Parathyroid adenoma (tissue), 2 donors: ENCODE measurements around the gene PINK1.

Experiments used
- H2AFZ ChIP-seq: fragments of 300-600 bp; sonication (generic); one replicate; pipeline ENCODE4 v1.7.0; 2017; ENCODE audit warnings: antibody characterized with exemption, mild to moderate bottlenecking
- H3K27ac ChIP-seq: fragments of 300-600 bp; sonication (generic); one replicate; pipeline ENCODE4 v1.7.0; 2017
- H3K27me3 ChIP-seq: fragments of 300-600 bp; sonication (generic); one replicate; pipeline ENCODE4 v1.7.0; 2017; ENCODE audit warnings: low read length; ENCODE audit not compliant: control insufficient read depth, insufficient read depth
- H3K36me3 ChIP-seq: fragments of 300-600 bp; sonication (generic); one replicate; pipeline ENCODE4 v1.7.0; 2017; ENCODE audit warnings: low read length; ENCODE audit not compliant: control insufficient read depth, insufficient read depth
- H3K4me1 ChIP-seq: fragments of 300-600 bp; sonication (generic); one replicate; pipeline ENCODE4 v1.7.0; 2017; ENCODE audit warnings: control low read depth
- H3K4me2 ChIP-seq: fragments of 300-600 bp; sonication (generic); one replicate; pipeline ENCODE4 v1.7.0; 2017; ENCODE audit warnings: low read length
- H3K4me3 ChIP-seq: fragments of 300-600 bp; sonication (generic); one replicate; pipeline ENCODE4 v1.7.0; 2017; ENCODE audit warnings: low read depth, low read length
- H3K79me2 ChIP-seq: fragments of 300-600 bp; sonication (generic); one replicate; pipeline ENCODE4 v1.7.0; 2017; ENCODE audit warnings: control low read depth
- H3K9ac ChIP-seq: fragments of 300-600 bp; sonication (generic); one replicate; pipeline ENCODE4 v1.7.0; 2017; ENCODE audit warnings: mild to moderate bottlenecking
- H3K9me3 ChIP-seq: fragments of 300-600 bp; sonication (generic); one replicate; pipeline ENCODE4 v1.7.0; 2017; ENCODE audit warnings: low read length; ENCODE audit not compliant: control insufficient read depth
- TF ChIP-seq, protein P1 (sequence below): fragments of 300-600 bp; sonication (generic); IDR thresholded peaks from one replicate; pipeline ENCODE4 v1.7.0; 2017; ENCODE audit warnings: antibody characterized with exemption, mild to moderate bottlenecking
- donor health status: primary hyperparathyroidism.

The PINK1 gene

DNA sequence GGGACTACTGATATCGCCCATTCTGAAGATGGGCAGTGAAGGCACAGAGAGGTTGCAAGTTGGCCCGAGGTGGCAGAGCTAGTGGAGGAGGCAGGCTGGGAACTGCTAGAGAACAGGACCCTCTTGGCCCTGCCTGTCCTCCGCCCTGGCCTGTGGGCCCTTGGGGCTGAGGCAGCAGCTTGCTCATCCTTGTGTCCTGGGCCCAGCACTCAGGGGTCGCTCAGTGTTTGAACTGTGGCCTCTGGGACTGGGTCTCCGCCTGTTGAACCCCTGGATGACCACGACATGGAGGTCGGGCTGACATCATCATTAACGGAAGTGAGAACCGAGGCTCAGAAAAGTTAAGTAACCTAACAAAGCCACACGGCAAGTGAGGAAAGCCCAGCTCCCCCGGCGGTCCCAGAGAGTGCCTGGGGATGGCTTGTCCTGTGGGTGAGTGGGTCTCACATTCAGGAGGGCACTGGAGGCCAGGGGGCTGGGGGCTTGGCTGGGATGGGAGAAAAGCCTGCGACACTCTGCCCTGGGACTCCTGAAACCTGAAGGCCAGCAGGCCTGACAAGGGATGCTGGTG, 50.9 kb downstream of the PINK1 start:
- TF ChIP-seq, protein P1, sequence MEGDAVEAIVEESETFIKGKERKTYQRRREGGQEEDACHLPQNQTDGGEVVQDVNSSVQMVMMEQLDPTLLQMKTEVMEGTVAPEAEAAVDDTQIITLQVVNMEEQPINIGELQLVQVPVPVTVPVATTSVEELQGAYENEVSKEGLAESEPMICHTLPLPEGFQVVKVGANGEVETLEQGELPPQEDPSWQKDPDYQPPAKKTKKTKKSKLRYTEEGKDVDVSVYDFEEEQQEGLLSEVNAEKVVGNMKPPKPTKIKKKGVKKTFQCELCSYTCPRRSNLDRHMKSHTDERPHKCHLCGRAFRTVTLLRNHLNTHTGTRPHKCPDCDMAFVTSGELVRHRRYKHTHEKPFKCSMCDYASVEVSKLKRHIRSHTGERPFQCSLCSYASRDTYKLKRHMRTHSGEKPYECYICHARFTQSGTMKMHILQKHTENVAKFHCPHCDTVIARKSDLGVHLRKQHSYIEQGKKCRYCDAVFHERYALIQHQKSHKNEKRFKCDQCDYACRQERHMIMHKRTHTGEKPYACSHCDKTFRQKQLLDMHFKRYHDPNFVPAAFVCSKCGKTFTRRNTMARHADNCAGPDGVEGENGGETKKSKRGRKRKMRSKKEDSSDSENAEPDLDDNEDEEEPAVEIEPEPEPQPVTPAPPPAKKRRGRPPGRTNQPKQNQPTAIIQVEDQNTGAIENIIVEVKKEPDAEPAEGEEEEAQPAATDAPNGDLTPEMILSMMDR, result no peak
- Histone ChIP-seq H3K27me3 (no peaks in the 10 kb centered on the region), H2AFZ (no peak overlapping the region), H3K4me2 (no peak overlapping the region), H3K4me3 (no peak overlapping the region), H3K79me2 (no peaks in the 10 kb centered on the region), H3K9me3 (no peaks in the 10 kb centered on the region), H3K9ac (no peak overlapping the region), H3K36me3 (no peaks in the 10 kb centered on the region), H3K27ac (peak overlapping the region; percentile 64), H3K4me1 (no peaks in the 10 kb centered on the region)

DNA sequence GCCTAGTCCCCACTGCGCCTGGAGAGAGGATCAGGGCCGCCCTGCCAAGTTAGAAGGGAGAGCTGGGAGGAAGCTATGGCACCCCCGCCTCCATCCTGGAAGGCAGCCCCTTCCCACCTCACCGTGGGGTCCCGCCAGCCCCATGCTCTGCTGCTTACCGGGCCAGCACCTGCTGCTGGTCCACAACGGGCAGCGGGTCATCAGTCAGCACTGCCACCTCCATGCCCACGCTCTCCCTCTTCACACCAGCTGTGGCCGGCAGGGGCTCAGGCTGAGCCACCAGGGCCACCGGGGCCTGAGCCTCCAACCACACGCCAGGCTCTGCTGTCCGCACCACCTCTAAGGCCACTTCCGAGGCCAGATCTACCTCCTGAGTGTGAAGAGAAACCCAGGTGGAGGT, 51.4 kb downstream of the PINK1 start:
- no peaks in the 10 kb centered on the region for H3K4me1 ChIP-seq

DNA sequence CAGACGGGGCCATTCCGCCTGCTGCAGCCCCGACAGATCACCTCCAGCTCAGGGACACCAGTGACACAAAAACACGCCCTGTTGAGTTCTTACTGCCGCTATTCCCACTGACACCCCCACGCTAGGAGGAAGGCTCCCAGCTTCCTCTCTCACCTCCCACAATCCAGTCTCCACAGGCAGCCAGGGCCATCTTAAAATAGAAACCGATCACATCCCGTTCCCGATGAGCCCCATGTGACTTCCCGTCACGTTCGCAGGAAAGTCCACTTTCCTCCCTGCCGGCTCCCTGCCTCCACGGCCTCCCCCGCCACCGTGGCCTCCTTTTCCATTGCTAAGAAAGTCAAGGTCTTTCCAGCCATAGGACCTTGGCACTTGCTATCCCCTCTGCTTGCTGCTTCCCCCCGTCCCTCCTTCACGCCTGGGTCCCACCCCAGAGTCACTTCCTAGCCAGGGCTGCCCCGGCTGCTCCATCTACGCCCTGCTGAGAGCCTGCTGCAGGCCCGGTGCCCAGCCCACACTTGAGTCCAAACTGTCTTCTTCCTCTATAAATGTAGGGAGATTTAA, 51.9 kb downstream of the PINK1 start:
- H3K27ac ChIP-seq, result peak overlapping the region; percentile 64
- H3K4me3 ChIP-seq, result peak overlapping the region; percentile 12
- no peak overlapping the region for H2AFZ ChIP-seq
- TF ChIP-seq, protein P1, result no peak
- peak overlapping the region; percentile 44 for H3K4me2 ChIP-seq
- H3K9me3 ChIP-seq, result no peaks in the 10 kb centered on the region
- H3K9ac ChIP-seq, result no peak overlapping the region
- H3K4me1 ChIP-seq, result no peaks in the 10 kb centered on the region
- H3K27me3 ChIP-seq, result no peaks in the 10 kb centered on the region
- no peaks in the 10 kb centered on the region for H3K79me2 ChIP-seq
- H3K36me3 ChIP-seq, result no peaks in the 10 kb centered on the region

More for the DNA sequence above, 51.4 kb downstream of the PINK1 start:
- TF ChIP-seq, protein P1, result no peak
- Histone ChIP-seq H3K9me3 (no peaks in the 10 kb centered on the region), H3K36me3 (no peaks in the 10 kb centered on the region), H3K27me3 (no peaks in the 10 kb centered on the region), H3K9ac (no peak overlapping the region), H3K79me2 (no peaks in the 10 kb centered on the region), H2AFZ (no peak overlapping the region), H3K4me2 (peak overlapping the region; percentile 44), H3K27ac (peak overlapping the region; percentile 64), H3K4me3 (peak overlapping the region; percentile 12)

DNA sequence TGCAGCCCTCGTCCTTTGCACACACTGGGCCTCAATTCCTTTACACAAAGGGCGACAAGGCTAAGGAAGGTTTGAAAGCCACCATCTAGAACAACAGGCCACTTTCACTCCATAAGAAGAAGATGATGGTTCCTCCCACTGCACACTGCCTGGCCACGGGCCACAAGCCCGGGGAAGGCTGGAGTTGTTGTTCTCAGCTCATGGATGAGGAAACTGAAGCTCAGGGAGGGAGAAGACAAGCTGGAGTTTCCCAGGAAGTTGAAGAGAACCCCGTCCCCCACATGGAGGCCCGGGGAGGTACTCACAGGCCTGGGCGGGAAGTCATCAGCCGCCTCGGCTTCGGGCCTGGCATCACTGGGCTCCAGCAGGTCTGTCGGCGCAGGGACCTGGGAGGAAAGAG, 52.5 kb downstream of the PINK1 start:
- no peaks in the 10 kb centered on the region for H3K79me2 ChIP-seq
- no peak overlapping the region for H3K4me2 ChIP-seq
- TF ChIP-seq, protein P1, result no peak
- H3K9ac ChIP-seq, result no peak overlapping the region
- no peak overlapping the region for H3K4me3 ChIP-seq
- H3K36me3 ChIP-seq, result no peaks in the 10 kb centered on the region
- no peaks in the 10 kb centered on the region for H3K9me3 ChIP-seq
- H3K27me3 ChIP-seq, result no peaks in the 10 kb centered on the region
- no peaks in the 10 kb centered on the region for H3K4me1 ChIP-seq
- no peak overlapping the region for H2AFZ ChIP-seq
- peak overlapping the region; percentile 64 for H3K27ac ChIP-seq
